ENCODE results near the gene CARHSP1.

The CARHSP1 gene

DNA sequence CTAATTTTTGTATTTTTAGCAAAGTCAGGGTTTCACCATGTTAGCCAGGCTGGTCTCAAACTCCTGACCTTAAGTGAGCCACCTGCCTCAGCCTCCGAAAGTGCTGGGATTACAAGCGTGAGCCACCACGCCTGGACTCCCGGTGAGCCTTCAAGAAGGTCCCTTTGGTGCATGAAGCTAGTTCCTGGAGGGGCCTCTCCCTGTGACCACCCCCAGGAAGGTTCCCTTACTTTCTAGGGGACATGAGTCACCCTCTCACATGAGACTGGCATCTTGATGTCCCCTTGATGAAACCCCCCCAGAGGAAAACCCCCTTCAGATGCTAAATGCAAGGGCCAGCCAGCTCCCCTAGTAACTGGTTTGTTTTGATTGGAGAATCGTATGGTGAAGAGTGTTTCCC, 12.8 kb downstream of the CARHSP1 start:
- no peaks in the 10 kb centered on the region for H3K36me3 ChIP-seq (ENCODE audit: control insufficient read depth, insufficient read depth, low read length)
- H3K4me1 ChIP-seq, result no peaks in the 10 kb centered on the region
- H2AFZ ChIP-seq, result no peak overlapping the region
- H3K4me2 ChIP-seq (ENCODE audit: low read length), result no peak overlapping the region
- no peaks in the 10 kb centered on the region for H3K9me3 ChIP-seq (ENCODE audit: control insufficient read depth, low read length)
- H3K4me3 ChIP-seq (ENCODE audit: low read depth, low read length), result no peak overlapping the region
- no peaks in the 10 kb centered on the region for H3K79me2 ChIP-seq
- peak overlapping the region; percentile 19 for H3K27ac ChIP-seq
- no peaks in the 10 kb centered on the region for H3K27me3 ChIP-seq (ENCODE audit: control insufficient read depth, insufficient read depth, low read length)
- TF ChIP-seq, protein P1, sequence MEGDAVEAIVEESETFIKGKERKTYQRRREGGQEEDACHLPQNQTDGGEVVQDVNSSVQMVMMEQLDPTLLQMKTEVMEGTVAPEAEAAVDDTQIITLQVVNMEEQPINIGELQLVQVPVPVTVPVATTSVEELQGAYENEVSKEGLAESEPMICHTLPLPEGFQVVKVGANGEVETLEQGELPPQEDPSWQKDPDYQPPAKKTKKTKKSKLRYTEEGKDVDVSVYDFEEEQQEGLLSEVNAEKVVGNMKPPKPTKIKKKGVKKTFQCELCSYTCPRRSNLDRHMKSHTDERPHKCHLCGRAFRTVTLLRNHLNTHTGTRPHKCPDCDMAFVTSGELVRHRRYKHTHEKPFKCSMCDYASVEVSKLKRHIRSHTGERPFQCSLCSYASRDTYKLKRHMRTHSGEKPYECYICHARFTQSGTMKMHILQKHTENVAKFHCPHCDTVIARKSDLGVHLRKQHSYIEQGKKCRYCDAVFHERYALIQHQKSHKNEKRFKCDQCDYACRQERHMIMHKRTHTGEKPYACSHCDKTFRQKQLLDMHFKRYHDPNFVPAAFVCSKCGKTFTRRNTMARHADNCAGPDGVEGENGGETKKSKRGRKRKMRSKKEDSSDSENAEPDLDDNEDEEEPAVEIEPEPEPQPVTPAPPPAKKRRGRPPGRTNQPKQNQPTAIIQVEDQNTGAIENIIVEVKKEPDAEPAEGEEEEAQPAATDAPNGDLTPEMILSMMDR (IDR thresholded peaks at IDR 0.05), result no peak
- no peak overlapping the region for H3K9ac ChIP-seq

DNA sequence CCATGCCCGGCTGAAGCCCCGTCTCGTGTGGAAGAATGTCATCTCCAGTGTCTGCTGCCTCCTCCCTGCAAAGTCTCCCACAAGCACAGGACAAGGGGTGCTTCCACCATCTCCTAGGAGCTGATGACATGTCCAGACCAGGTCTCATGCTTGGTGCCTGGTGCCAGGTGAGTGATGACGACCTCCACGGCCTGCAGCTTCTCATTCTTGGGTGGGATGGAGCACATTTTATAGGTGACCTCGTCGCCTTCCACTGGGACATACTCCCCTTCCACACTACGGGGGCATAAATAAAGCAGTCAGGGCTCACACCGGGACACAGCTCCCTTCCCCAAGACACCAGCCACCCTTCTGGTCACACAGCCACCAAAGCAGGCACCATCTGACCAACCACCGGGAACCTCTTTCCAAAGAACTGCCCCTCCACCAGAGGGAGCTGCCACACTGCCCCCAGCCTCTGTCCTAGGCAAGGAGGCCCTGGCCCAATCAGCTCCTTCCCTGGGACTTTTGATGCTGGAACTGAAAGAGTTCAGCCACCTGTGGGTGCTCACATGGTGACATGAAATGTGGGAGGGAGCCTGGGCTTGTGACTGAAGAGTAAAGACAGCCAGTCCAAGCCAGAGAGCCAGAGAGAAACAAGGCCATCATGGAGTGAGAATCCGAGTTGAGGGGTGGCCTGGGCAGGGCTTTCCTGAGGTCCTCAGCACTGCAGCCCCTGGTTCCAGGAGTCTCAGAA, 13.6 kb downstream of the CARHSP1 start:
- H2AFZ ChIP-seq, result no peak overlapping the region
- H3K27ac ChIP-seq, result no peak overlapping the region
- H3K27me3 ChIP-seq (ENCODE audit: control insufficient read depth, insufficient read depth, low read length), result no peaks in the 10 kb centered on the region
- no peaks in the 10 kb centered on the region for H3K36me3 ChIP-seq (ENCODE audit: control insufficient read depth, insufficient read depth, low read length)
- no peaks in the 10 kb centered on the region for H3K4me1 ChIP-seq
- H3K79me2 ChIP-seq, result no peaks in the 10 kb centered on the region
- TF ChIP-seq, protein P1 (IDR thresholded peaks at IDR 0.05), result no peak
- H3K9ac ChIP-seq, result no peak overlapping the region
- no peak overlapping the region for H3K4me2 ChIP-seq (ENCODE audit: low read length)
- no peaks in the 10 kb centered on the region for H3K9me3 ChIP-seq (ENCODE audit: control insufficient read depth, low read length)
- H3K4me3 ChIP-seq (ENCODE audit: low read depth, low read length), result no peak overlapping the region

DNA sequence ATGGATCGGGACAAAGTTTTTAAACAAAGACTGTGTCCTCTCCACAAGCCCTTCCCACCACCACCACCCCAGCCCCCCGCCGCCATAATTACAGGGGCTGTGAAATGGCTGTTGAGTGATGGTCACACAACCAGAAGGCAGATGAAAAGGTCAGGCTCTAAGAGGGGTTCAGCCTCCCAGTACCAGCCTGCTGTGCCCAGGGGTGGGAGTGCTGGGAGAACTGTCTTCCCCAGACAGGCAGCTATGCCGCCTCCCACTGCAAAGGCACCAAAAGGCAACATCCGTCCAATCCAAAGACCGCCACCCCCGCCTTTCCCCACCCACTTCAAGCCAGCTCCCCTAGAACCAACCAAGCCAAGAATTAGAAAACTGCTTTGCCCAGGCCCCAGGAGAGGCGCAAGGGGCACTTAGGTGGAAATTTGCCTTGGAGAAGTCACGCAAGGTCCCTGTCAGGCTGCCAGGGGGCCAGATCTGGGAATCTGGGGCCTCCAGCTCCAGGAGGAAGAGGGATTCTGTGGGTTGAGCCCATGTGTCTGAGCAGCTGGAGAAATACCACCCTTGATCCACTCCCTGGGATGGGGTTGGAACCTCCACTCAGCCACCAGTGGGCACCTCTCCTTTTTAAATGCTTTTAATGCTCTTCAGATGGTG, 14.4 kb downstream of the CARHSP1 start:
- TF ChIP-seq, protein P1 (IDR thresholded peaks at IDR 0.05), result no peak
- H3K9ac ChIP-seq, result no peak overlapping the region
- no peaks in the 10 kb centered on the region for H3K27me3 ChIP-seq (ENCODE audit: control insufficient read depth, insufficient read depth, low read length)
- no peak overlapping the region for H3K4me3 ChIP-seq (ENCODE audit: low read depth, low read length)
- no peak overlapping the region for H3K27ac ChIP-seq
- H3K36me3 ChIP-seq (ENCODE audit: control insufficient read depth, insufficient read depth, low read length), result no peaks in the 10 kb centered on the region
- no peaks in the 10 kb centered on the region for H3K4me1 ChIP-seq
- H3K4me2 ChIP-seq (ENCODE audit: low read length), result no peak overlapping the region
- H3K9me3 ChIP-seq (ENCODE audit: control insufficient read depth, low read length), result no peaks in the 10 kb centered on the region
- no peaks in the 10 kb centered on the region for H3K79me2 ChIP-seq
- no peak overlapping the region for H2AFZ ChIP-seq

DNA sequence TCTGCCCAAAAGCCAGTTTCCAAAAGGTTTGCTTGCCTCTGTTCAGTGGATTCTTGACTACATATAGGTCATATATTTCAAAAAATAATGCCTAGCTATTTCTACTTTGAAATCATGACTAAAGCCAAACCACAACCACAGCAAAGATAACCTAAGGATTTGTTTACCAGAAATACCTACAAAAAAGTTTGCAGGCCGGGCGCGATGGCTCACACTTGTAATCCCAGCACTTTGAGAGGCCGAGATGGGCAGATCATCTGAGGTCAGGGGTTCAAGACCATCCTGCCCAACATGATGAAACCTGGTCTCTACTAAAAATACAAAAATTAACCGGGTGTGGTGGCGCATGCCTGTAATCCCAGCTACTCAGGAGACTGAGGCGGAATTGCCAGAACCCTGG, 15.2 kb downstream of the CARHSP1 start:
- no peak overlapping the region for H3K4me2 ChIP-seq (ENCODE audit: low read length)
- TF ChIP-seq, protein P1 (IDR thresholded peaks at IDR 0.05), result no peak
- no peaks in the 10 kb centered on the region for H3K4me1 ChIP-seq
- no peak overlapping the region for H2AFZ ChIP-seq
- no peak overlapping the region for H3K27ac ChIP-seq
- no peak overlapping the region for H3K9ac ChIP-seq
- H3K9me3 ChIP-seq (ENCODE audit: control insufficient read depth, low read length), result no peaks in the 10 kb centered on the region
- no peaks in the 10 kb centered on the region for H3K79me2 ChIP-seq
- H3K36me3 ChIP-seq (ENCODE audit: control insufficient read depth, insufficient read depth, low read length), result no peaks in the 10 kb centered on the region
- H3K4me3 ChIP-seq (ENCODE audit: low read depth, low read length), result no peak overlapping the region
- no peaks in the 10 kb centered on the region for H3K27me3 ChIP-seq (ENCODE audit: control insufficient read depth, insufficient read depth, low read length)
